Osteocyte (in vitro differentiated cells): ENCODE data around the gene GIT2. TPM values are rescaled to one million over a fixed set of nuclear protein-coding genes. Genes with fewer than 3 reads are reported as not detected.

ENCODE experiments used
- DNase-seq: peaks from one replicate; pipeline ENCODE4 v3.0.0; 2021; ENCODE audit warnings: mixed read lengths; ENCODE audit not compliant: unreplicated experiment; ENCODE audit errors: extremely low spot score
- H3K27ac Mint-ChIP-seq: one replicate; pipeline ENCODE4 v1.8.0; 2021; ENCODE audit warnings: mild to moderate bottlenecking, mixed read lengths; ENCODE audit not compliant: unreplicated experiment
- H3K27me3 Mint-ChIP-seq: one replicate; pipeline ENCODE4 v1.8.0; 2021; ENCODE audit warnings: mixed read lengths; ENCODE audit not compliant: unreplicated experiment
- H3K36me3 Mint-ChIP-seq: one replicate; pipeline ENCODE4 v1.8.0; 2021; ENCODE audit warnings: mixed read lengths; ENCODE audit not compliant: unreplicated experiment
- H3K4me1 Mint-ChIP-seq: one replicate; pipeline ENCODE4 v1.8.0; 2021; ENCODE audit warnings: mixed read lengths; ENCODE audit not compliant: unreplicated experiment
- H3K4me3 Mint-ChIP-seq: one replicate; pipeline ENCODE4 v1.8.0; 2021; ENCODE audit warnings: mild to moderate bottlenecking, moderate library complexity, mixed read lengths; ENCODE audit not compliant: unreplicated experiment
- H3K9me3 Mint-ChIP-seq: one replicate; pipeline ENCODE4 v1.8.0; 2021; ENCODE audit warnings: mixed read lengths; ENCODE audit not compliant: unreplicated experiment
- total RNA-seq: library from RNA; stranded (reverse); gene quantifications from 2 replicates; pipeline ENCODE4 v1.2.1, GENCODE V29; 2021
- TF ChIP-seq, protein P1 (sequence below): fragments of 200-600 bp; sonication (generic); IDR thresholded peaks from 2 replicates; pipeline ENCODE4 v1.5.0; 2021; ENCODE audit warnings: antibody characterized with exemption, mild to moderate bottlenecking, moderate library complexity

The GIT2 gene
- total RNA-seq, 1 donor from 2014 or later: 49.6 TPM

- peaks cover 12% of the 10 kb centered on the region for H3K36me3 Mint-ChIP-seq
- H3K27me3 Mint-ChIP-seq: no peaks in the 10 kb centered on the region
- no peaks in the 10 kb centered on the region for H3K9me3 Mint-ChIP-seq
- H3K27ac Mint-ChIP-seq: no peak overlapping the region
- H3K4me3 Mint-ChIP-seq: no peak overlapping the region
- TF ChIP-seq, protein P1, sequence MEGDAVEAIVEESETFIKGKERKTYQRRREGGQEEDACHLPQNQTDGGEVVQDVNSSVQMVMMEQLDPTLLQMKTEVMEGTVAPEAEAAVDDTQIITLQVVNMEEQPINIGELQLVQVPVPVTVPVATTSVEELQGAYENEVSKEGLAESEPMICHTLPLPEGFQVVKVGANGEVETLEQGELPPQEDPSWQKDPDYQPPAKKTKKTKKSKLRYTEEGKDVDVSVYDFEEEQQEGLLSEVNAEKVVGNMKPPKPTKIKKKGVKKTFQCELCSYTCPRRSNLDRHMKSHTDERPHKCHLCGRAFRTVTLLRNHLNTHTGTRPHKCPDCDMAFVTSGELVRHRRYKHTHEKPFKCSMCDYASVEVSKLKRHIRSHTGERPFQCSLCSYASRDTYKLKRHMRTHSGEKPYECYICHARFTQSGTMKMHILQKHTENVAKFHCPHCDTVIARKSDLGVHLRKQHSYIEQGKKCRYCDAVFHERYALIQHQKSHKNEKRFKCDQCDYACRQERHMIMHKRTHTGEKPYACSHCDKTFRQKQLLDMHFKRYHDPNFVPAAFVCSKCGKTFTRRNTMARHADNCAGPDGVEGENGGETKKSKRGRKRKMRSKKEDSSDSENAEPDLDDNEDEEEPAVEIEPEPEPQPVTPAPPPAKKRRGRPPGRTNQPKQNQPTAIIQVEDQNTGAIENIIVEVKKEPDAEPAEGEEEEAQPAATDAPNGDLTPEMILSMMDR: no peak
- no peaks in the 10 kb centered on the region for H3K4me1 Mint-ChIP-seq
- DNase-seq: no peak
Measured at GRCh38 chr12:109923481-109924245, 72.5 kb downstream of the GIT2 start.

DNA sequence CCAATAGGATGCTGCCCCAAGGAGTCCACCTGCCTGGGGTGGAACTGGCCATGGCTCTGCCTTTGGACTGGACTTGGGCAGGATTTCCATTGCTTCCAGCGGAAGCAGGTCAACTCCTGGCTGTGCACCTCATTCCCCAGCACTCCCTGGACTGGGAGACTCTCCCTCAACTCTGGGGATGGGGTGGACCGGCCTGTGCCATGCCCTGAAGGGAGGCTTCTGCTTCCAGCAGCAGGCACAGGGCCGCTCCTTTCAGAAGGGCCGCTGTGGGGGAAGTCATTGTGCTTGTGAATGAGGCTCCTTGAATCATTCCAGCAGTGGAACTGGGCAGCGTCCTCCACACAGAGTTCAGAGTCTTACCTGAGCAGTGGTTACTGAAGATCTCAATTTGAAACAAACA is 73.1 kb downstream of the GIT2 start:
- DNase-seq: no peak
- H3K9me3 Mint-ChIP-seq: no peaks in the 10 kb centered on the region

DNA sequence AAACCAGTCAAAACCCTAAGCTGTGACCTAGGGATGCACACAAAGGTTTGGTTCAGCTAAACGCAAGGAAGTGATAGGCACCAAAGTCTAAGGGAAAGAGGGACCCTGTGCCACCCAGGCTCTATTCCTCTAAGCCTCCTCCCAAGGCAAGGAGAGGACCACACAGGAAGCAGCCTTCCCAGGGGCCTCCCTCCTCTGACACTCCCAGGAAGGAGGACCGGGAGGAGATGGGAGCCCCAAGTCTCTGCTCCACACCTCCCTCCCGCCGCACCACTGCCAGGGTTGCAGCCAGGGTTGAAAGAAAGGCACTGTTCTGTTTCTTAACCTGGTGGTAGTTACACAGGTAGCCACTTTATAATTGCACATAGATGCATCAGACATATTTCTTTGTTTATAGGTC is 74.2 kb downstream of the GIT2 start:
- H3K36me3 Mint-ChIP-seq: peaks cover 11% of the 10 kb centered on the region
- H3K4me1 Mint-ChIP-seq: no peaks in the 10 kb centered on the region
- no peak overlapping the region for H3K4me3 Mint-ChIP-seq
- H3K9me3 Mint-ChIP-seq: no peaks in the 10 kb centered on the region
- H3K27ac Mint-ChIP-seq: no peak overlapping the region
- no peak for DNase-seq
- no peaks in the 10 kb centered on the region for H3K27me3 Mint-ChIP-seq
- TF ChIP-seq, protein P1: no peak

More for the DNA sequence above, 73.1 kb downstream of the GIT2 start:
- no peak overlapping the region for H3K27ac Mint-ChIP-seq
- H3K27me3 Mint-ChIP-seq: no peaks in the 10 kb centered on the region
- peaks cover 13% of the 10 kb centered on the region for H3K36me3 Mint-ChIP-seq
- no peak overlapping the region for H3K4me3 Mint-ChIP-seq
- TF ChIP-seq, protein P1: no peak
- no peaks in the 10 kb centered on the region for H3K4me1 Mint-ChIP-seq

DNA sequence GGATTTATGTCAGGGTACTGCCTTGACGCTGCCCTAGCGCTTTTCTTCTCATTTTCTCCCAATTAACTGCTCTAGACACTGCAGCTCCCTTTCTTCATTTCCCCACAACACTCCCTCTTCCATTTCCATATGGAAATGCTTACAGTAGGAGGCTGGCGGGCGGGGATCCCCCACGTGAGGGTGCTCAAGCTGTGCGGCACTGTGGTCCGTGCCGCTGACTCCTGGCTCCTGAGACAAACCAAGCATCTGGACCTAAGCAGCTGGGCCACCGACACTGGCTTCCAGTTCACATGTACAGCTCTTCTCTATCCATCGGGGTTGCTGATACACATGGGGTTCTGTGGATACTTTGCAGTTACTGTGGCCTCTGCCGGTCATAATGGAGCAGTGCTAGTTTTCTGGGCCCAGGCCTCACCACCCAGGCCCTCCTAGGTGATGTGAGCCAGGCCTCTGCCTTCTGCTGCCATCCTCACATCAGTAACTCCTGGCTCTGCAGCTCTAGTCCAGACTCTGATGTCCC is 75.8 kb downstream of the GIT2 start:
- peaks cover 20% of the 10 kb centered on the region for H3K36me3 Mint-ChIP-seq
- TF ChIP-seq, protein P1: no peak
- no peaks in the 10 kb centered on the region for H3K4me1 Mint-ChIP-seq
- H3K4me3 Mint-ChIP-seq: no peak overlapping the region
- H3K27ac Mint-ChIP-seq: no peak overlapping the region
- H3K9me3 Mint-ChIP-seq: no peaks in the 10 kb centered on the region
- DNase-seq: no peak
- no peaks in the 10 kb centered on the region for H3K27me3 Mint-ChIP-seq

DNA sequence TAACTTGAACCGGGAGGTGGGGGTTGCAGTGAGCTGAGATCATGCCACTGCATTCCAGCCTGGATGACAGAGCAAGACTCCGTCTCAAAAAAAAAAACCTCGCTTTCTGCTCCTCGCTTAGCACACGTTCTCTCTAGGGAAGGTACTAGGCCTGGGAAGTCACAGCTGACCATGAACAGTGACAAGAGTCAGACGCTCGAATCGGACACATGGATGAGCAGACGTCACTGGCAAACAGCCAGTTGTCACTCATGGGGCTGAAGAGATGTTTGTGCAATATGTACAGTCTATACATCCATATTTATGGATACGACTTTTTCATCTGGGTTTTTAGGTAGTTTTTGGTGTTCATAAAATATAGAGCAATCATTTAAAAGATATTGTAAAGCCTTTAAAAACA is 76.7 kb downstream of the GIT2 start:
- peaks cover 24% of the 10 kb centered on the region for H3K36me3 Mint-ChIP-seq
- DNase-seq: no peak
- H3K4me1 Mint-ChIP-seq: no peaks in the 10 kb centered on the region

More for the DNA sequence above, 76.7 kb downstream of the GIT2 start:
- no peak overlapping the region for H3K4me3 Mint-ChIP-seq
- H3K27me3 Mint-ChIP-seq: no peaks in the 10 kb centered on the region
- TF ChIP-seq, protein P1: no peak
- H3K9me3 Mint-ChIP-seq: no peaks in the 10 kb centered on the region
- no peak overlapping the region for H3K27ac Mint-ChIP-seq
